8988T (cell line): ENCODE results near the gene ZNF784.

Source experiments
- DNase-seq: peaks from one replicate; pipeline ENCODE4 v3.0.0; 2011

ZNF784 gene

GRCh38 chr19:55618426-55618825, 5.9 kb downstream of the ZNF784 start:
- no peak for DNase-seq

GRCh38 chr19:55617426-55617825, 6.9 kb downstream of the ZNF784 start:
- DNase-seq = no peak

GRCh38 chr19:55616395-55616875, 7.9 kb downstream of the ZNF784 start:
- no peak for DNase-seq

GRCh38 chr19:55615543-55616394, 8.6 kb downstream of the ZNF784 start:
- DNase-seq = no peak

- DNase-seq = no peak
Observed at GRCh38 chr19:55614711-55615542, 9.4 kb downstream of the ZNF784 start.

GRCh38 chr19:55613930-55614710, 10.2 kb downstream of the ZNF784 start:
- no peak for DNase-seq

- DNase-seq = no peak
Observed at GRCh38 chr19:55613396-55613795, 11.0 kb downstream of the ZNF784 start.

GRCh38 chr19:55611983-55612645, 12.3 kb downstream of the ZNF784 start:
- no peak for DNase-seq

- no peak for DNase-seq
Observed at GRCh38 chr19:55611300-55611982, 12.9 kb downstream of the ZNF784 start.

GRCh38 chr19:55609326-55609725, 15.0 kb downstream of the ZNF784 start:
- DNase-seq = no peak

GRCh38 chr19:55606817-55607216, 17.5 kb downstream of the ZNF784 start:
- DNase-seq = no peak

GRCh38 chr19:55606471-55606787, 17.9 kb downstream of the ZNF784 start:
- DNase-seq = no peak

- peak; percentile 63 for DNase-seq
Observed at GRCh38 chr19:55605637-55606470, 18.5 kb downstream of the ZNF784 start, which contains the start of gene ZNF865. ZNF865 (plus strand) TSS chr19:55605647; CDS start chr19:55613619, 7,972 bp downstream.

GRCh38 chr19:55605207-55605636, 19.1 kb downstream of the ZNF784 start:
- peak; percentile 91 for DNase-seq

GRCh38 chr19:55603581-55604292, 20.6 kb downstream of the ZNF784 start:
- no peak for DNase-seq

GRCh38 chr19:55603115-55603514, 21.3 kb downstream of the ZNF784 start:
- no peak for DNase-seq

GRCh38 chr19:55602104-55603001, 22.0 kb downstream of the ZNF784 start:
- DNase-seq = no peak

GRCh38 chr19:55601084-55601483, 23.3 kb downstream of the ZNF784 start:
- no peak for DNase-seq

GRCh38 chr19:55600662-55601028, 23.7 kb downstream of the ZNF784 start:
- no peak for DNase-seq
